ENCODE data around the gene PLEKHB1. TPM values are rescaled to one million over a fixed set of nuclear protein-coding genes. Genes with fewer than 3 reads are reported as not detected.
A peak's percentile ranks its signal among the peaks of the same experiment; 100 is the strongest.

PLEKHB1 gene
- total RNA-seq, 4 donors from 2014 or later: 4.7 to 12.5 (median 6.3) TPM

- 95% methylated on average over 9 of the region's 9 CpGs for WGBS
- Histone ChIP-seq H3K4me1 (peaks cover 12% of the 10 kb centered on the region), H3K36me3 (no peaks in the 10 kb centered on the region), H3K9me3 (no peaks in the 10 kb centered on the region), H3K27me3 (no peaks in the 10 kb centered on the region), H3K27ac (peak overlapping the region; percentile 53), H3K4me3 (no peak overlapping the region)
- TF ChIP-seq EP300 (IDR thresholded peaks at IDR 0.05): no peak
- no peak for TF ChIP-seq CTCF (IDR thresholded peaks at IDR 0.05)
- no peak for TF ChIP-seq POLR2AphosphoS5 (IDR thresholded peaks at IDR 0.05)
- TF ChIP-seq POLR2A (IDR thresholded peaks at IDR 0.05): no peak
- no peak for DNase-seq (ENCODE audit: low spot score in 2 of 2)
Measured at GRCh38 chr11:73651661-73652045, 5.3 kb downstream of the PLEKHB1 start.

- 63% methylated on average over 4 of the region's 8 CpGs for WGBS
- DNase-seq (ENCODE audit: low spot score in 2 of 2): no peak
Measured at GRCh38 chr11:73652046-73652730, 5.8 kb downstream of the PLEKHB1 start.

GRCh38 chr11:73652856-73653559 is 6.6 kb downstream of the PLEKHB1 start:
- Histone ChIP-seq H3K4me3 (no peak overlapping the region), H3K36me3 (no peaks in the 10 kb centered on the region), H3K9me3 (no peaks in the 10 kb centered on the region), H3K27me3 (no peaks in the 10 kb centered on the region), H3K27ac (no peak overlapping the region), H3K4me1 (no peaks in the 10 kb centered on the region)
- 98% methylated on average over 6 of the region's 6 CpGs for WGBS
- no peak for TF ChIP-seq CTCF (IDR thresholded peaks at IDR 0.05)
- no peak for TF ChIP-seq EP300 (IDR thresholded peaks at IDR 0.05)
- no peak for TF ChIP-seq POLR2A (IDR thresholded peaks at IDR 0.05)
- no peak for DNase-seq (ENCODE audit: low spot score in 2 of 2)

More at GRCh38 chr11:73652046-73652730, 5.8 kb downstream of the PLEKHB1 start:
- Histone ChIP-seq H3K4me1 (peaks cover 6% of the 10 kb centered on the region), H3K36me3 (no peaks in the 10 kb centered on the region), H3K4me3 (no peak overlapping the region), H3K27ac (peak overlapping the region; percentile 53), H3K27me3 (no peaks in the 10 kb centered on the region), H3K9me3 (no peaks in the 10 kb centered on the region)
- TF ChIP-seq EP300 (IDR thresholded peaks at IDR 0.05) (no peak), CTCF (IDR thresholded peaks at IDR 0.05) (no peak), POLR2AphosphoS5 (IDR thresholded peaks at IDR 0.05) (no peak), POLR2A (IDR thresholded peaks at IDR 0.05) (no peak)

- WGBS: 78% methylated on average over 5 of the region's 5 CpGs
- TF ChIP-seq POLR2AphosphoS5 (IDR thresholded peaks at IDR 0.05) (no peak), POLR2A (IDR thresholded peaks at IDR 0.05) (no peak), EP300 (IDR thresholded peaks at IDR 0.05) (no peak), CTCF (IDR thresholded peaks at IDR 0.05) (no peak)
- no peak overlapping the region for H3K4me3 ChIP-seq
Measured at GRCh38 chr11:73653996-73654395, 7.6 kb downstream of the PLEKHB1 start.

GRCh38 chr11:73654482-73655021 is 8.2 kb downstream of the PLEKHB1 start:
- WGBS: 82% methylated on average over 7 of the region's 7 CpGs
- peak in 1 of 2 donors; percentile 16 for DNase-seq (ENCODE audit: low spot score in 2 of 2)
- Histone ChIP-seq H3K4me1 (no peaks in the 10 kb centered on the region), H3K9me3 (no peaks in the 10 kb centered on the region), H3K36me3 (no peaks in the 10 kb centered on the region), H3K27me3 (no peaks in the 10 kb centered on the region), H3K27ac (no peak overlapping the region), H3K4me3 (no peak overlapping the region)
- no peak for TF ChIP-seq EP300 (IDR thresholded peaks at IDR 0.05)
- TF ChIP-seq CTCF (IDR thresholded peaks at IDR 0.05): no peak
- TF ChIP-seq POLR2AphosphoS5 (IDR thresholded peaks at IDR 0.05): no peak
- TF ChIP-seq POLR2A (IDR thresholded peaks at IDR 0.05): no peak

More at GRCh38 chr11:73653996-73654395, 7.6 kb downstream of the PLEKHB1 start:
- H3K27me3 ChIP-seq: no peaks in the 10 kb centered on the region
- H3K27ac ChIP-seq: no peak overlapping the region
- no peak for DNase-seq (ENCODE audit: low spot score in 2 of 2)
- no peaks in the 10 kb centered on the region for H3K4me1 ChIP-seq
- H3K36me3 ChIP-seq: no peaks in the 10 kb centered on the region
- H3K9me3 ChIP-seq: no peaks in the 10 kb centered on the region
